Neural crest cell (in vitro differentiated cells): ENCODE measurements around the gene THBS2. TPM values are rescaled to one million over a fixed set of nuclear protein-coding genes. Genes with fewer than 3 reads are reported as not detected.
"Not testable (repeated sequence)": the region's sequence is repeated elsewhere in the genome, so short reads cannot be mapped to it uniquely, and the experiment has no call there.

ENCODE experiments used
- DNase-seq: peaks from one replicate; pipeline ENCODE4 v3.0.0; 2021; ENCODE audit warnings: low read depth, mixed read lengths, low spot score
- H3K27ac Mint-ChIP-seq: one replicate; pipeline ENCODE4 v1.8.0; 2021; ENCODE audit warnings: mild to moderate bottlenecking, mixed read lengths; ENCODE audit not compliant: unreplicated experiment
- H3K27me3 Mint-ChIP-seq: 2 replicates; pipeline ENCODE4 v1.8.0; 2021; ENCODE audit warnings: low read depth, mild to moderate bottlenecking, mixed read lengths
- H3K36me3 Mint-ChIP-seq: 2 replicates; pipeline ENCODE4 v1.8.0; 2021; ENCODE audit warnings: low read depth, mild to moderate bottlenecking, mixed read lengths
- H3K4me1 Mint-ChIP-seq: 2 replicates; pipeline ENCODE4 v1.8.0; 2021; ENCODE audit warnings: mixed read lengths
- H3K4me3 Mint-ChIP-seq: one replicate; pipeline ENCODE4 v1.8.0; 2021; ENCODE audit warnings: mild to moderate bottlenecking, mixed read lengths
- H3K9me3 Mint-ChIP-seq: 2 replicates; pipeline ENCODE4 v1.8.0; 2021; ENCODE audit warnings: mixed read lengths
- total RNA-seq: library from RNA; stranded (reverse); gene quantifications from 2 replicates; pipeline ENCODE4 v1.2.1, GENCODE V29; 2021
- TF ChIP-seq, protein P1 (sequence below): fragments of 200-600 bp; sonication (generic); conservative IDR thresholded peaks from 2 replicates; pipeline ENCODE4 v1.5.0; 2021; ENCODE audit warnings: antibody characterized with exemption, mild to moderate bottlenecking

Gene THBS2
- total RNA-seq, 1 donor from 2014 or later: 1.3 TPM

GRCh38 chr6:169186496-169187169 is 67.0 kb downstream of the THBS2 start:
- TF ChIP-seq, protein P1, sequence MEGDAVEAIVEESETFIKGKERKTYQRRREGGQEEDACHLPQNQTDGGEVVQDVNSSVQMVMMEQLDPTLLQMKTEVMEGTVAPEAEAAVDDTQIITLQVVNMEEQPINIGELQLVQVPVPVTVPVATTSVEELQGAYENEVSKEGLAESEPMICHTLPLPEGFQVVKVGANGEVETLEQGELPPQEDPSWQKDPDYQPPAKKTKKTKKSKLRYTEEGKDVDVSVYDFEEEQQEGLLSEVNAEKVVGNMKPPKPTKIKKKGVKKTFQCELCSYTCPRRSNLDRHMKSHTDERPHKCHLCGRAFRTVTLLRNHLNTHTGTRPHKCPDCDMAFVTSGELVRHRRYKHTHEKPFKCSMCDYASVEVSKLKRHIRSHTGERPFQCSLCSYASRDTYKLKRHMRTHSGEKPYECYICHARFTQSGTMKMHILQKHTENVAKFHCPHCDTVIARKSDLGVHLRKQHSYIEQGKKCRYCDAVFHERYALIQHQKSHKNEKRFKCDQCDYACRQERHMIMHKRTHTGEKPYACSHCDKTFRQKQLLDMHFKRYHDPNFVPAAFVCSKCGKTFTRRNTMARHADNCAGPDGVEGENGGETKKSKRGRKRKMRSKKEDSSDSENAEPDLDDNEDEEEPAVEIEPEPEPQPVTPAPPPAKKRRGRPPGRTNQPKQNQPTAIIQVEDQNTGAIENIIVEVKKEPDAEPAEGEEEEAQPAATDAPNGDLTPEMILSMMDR: no peak

GRCh38 chr6:169185692-169186485 is 67.8 kb downstream of the THBS2 start:
- Mint-ChIP-seq H3K27ac (peak overlapping the region; percentile 12), H3K9me3 (peaks cover 2% of the 10 kb centered on the region), H3K36me3 (no peaks in the 10 kb centered on the region), H3K27me3 (no peaks in the 10 kb centered on the region), H3K4me3 (no peak overlapping the region), H3K4me1 (peaks cover 2% of the 10 kb centered on the region)
- DNase-seq: no peak
- TF ChIP-seq, protein P1: no peak

More at GRCh38 chr6:169186496-169187169, 67.0 kb downstream of the THBS2 start:
- no peak for DNase-seq
- peaks cover 8% of the 10 kb centered on the region for H3K4me1 Mint-ChIP-seq
- H3K36me3 Mint-ChIP-seq: no peaks in the 10 kb centered on the region
- no peak overlapping the region for H3K4me3 Mint-ChIP-seq
- peaks cover 4% of the 10 kb centered on the region for H3K9me3 Mint-ChIP-seq
- no peak overlapping the region for H3K27ac Mint-ChIP-seq
- no peaks in the 10 kb centered on the region for H3K27me3 Mint-ChIP-seq

- Mint-ChIP-seq H3K9me3 (peaks cover 2% of the 10 kb centered on the region), H3K27ac (no peak overlapping the region), H3K4me3 (no peak overlapping the region), H3K4me1 (no peaks in the 10 kb centered on the region), H3K36me3 (no peaks in the 10 kb centered on the region), H3K27me3 (no peaks in the 10 kb centered on the region)
- no peak for DNase-seq
- TF ChIP-seq, protein P1: no peak
Measured at GRCh38 chr6:169185011-169185521, 68.6 kb downstream of the THBS2 start.

DNA sequence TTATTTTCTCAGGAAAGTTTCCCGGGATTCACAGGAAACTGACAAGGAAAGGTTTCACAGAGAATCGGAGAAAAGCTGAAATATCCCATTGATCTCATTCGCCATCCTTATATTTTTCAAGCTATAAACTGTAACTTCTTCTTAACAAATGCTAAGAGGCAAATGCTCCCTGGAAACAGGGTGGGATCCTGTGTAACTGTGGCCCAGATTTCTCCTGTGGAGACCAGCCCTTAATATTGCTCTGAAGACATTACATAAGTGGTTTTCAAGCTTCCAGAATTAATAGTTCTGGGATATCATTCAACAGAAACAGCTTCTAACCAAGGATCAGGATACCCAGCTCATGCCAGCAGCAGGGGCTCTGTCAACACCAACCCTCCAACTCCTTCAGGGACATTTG is 69.2 kb downstream of the THBS2 start:
- Mint-ChIP-seq H3K9me3 (peaks cover 2% of the 10 kb centered on the region), H3K27ac (no peak overlapping the region), H3K4me3 (no peak overlapping the region), H3K4me1 (no peaks in the 10 kb centered on the region), H3K27me3 (no peaks in the 10 kb centered on the region), H3K36me3 (no peaks in the 10 kb centered on the region)
- DNase-seq: no peak
- TF ChIP-seq, protein P1: no peak

- Mint-ChIP-seq H3K36me3 (no peaks in the 10 kb centered on the region), H3K4me1 (no peaks in the 10 kb centered on the region), H3K4me3 (no peak overlapping the region), H3K27me3 (no peaks in the 10 kb centered on the region), H3K27ac (no peak overlapping the region), H3K9me3 (peaks cover 2% of the 10 kb centered on the region)
- TF ChIP-seq, protein P1: no peak
- no peak for DNase-seq
Measured at GRCh38 chr6:169183233-169183632, 70.4 kb downstream of the THBS2 start.

- H3K27me3 Mint-ChIP-seq, H3K4me1 Mint-ChIP-seq, DNase-seq, H3K9me3 Mint-ChIP-seq, H3K4me3 Mint-ChIP-seq, H3K27ac Mint-ChIP-seq, H3K36me3 Mint-ChIP-seq: not testable (repeated sequence)
Measured at GRCh38 chr6:169179831-169180230, 73.8 kb downstream of the THBS2 start.
